ENCODE results near the gene NVL. TPM values are rescaled to one million over a fixed set of nuclear protein-coding genes. Genes with fewer than 3 reads are reported as not detected.

The NVL gene
- total and polyA plus RNA-seq, 2 of the 8 experiments (the other 6 are each of a cell fraction or from before 2014, with no cell fraction given): 22.7 to 45.8 TPM

DNA sequence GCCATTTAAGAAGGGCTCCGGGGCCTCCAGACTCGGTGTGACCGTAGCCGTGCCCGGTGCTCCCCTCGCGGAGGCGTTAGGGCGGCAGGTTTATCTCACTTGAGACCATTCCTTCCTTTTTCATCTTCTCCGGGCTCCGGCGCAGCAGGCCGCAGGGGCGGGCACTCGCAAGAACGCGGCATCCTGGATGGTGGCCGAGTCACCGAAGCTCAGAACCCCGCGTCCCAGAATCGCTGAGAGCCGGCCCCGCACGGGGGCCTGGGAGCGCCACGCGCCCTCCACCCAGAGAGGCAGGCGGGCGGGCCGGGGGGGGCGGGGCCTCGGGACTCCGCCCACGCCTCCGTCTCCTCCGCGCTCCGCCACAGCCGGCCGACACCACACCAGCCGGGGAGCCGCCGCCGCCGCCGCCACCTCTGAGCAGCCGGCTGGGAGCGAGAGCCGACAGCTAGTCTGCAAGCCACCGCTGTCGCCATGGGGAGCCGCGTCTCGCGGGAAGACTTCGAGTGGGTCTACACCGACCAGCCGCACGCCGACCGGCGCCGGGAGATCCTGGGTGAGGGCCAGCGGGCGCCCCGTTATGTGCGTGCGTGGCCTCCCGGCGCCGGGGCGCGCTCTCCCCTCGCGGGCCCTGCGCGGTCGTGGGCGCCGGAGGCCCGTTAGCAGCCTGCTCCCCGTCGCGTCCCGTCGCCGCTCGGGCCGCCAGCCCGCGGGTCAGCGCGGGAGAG, 146.9 kb downstream of the NVL start, which contains the start of gene DEGS1:
Gene DEGS1, plus strand, starts transcription at position 375 of the 725 bp plus-strand sequence. Its CDS starts 97 bp downstream, at position 472.
- DNase-seq (ENCODE audit: low read depth in 1 of 2, low spot score in 2 of 2) (peak; percentile 56 to 86), FAIRE-seq (no peak)
- Histone ChIP-seq H3K9ac (replicated peaks in 1 of 4; ENCODE audit: extremely low read depth in 1 of 4, low read depth in 3 of 4, low read length in 3 of 4) (peak within 1 kb of the TSS; percentile 62 to 76 (median 70)), H4K20me1 (replicated peaks in 1 of 2; ENCODE audit: control insufficient read depth in 1 of 2, insufficient read depth in 2 of 2, low read length in 2 of 2) (peaks cover 0 to 5% of the 10 kb centered on the region in 2 experiments), H2BK120ac (replicated peaks; ENCODE audit: low read depth, low read length) (peak within 1 kb of the TSS; percentile 22), H2BK5ac (ENCODE audit: low read depth, low read length) (no peak within 1 kb of the TSS; the same call in 1 of the 2 replicates), H3K4me1 (replicated peaks in 1 of 4; ENCODE audit: control insufficient read depth in 3 of 4, insufficient read depth in 4 of 4, low read length in 3 of 4) (peaks cover 0 to 6% (median 1%) of the 10 kb centered on the region in 4 experiments; a peak in 3 of 7 replicates), H2BK12ac (ENCODE audit: low read depth, low read length) (no peak within 1 kb of the TSS; the same call in 1 of the 2 replicates), H3K18ac (ENCODE audit: extremely low read depth, low read length) (peak within 1 kb of the TSS; percentile 19; the same call in 1 of the 2 replicates), H3K23ac (ENCODE audit: insufficient read length) (no peak within 1 kb of the TSS), H4K8ac (ENCODE audit: extremely low read depth, insufficient read depth, low read length) (peak within 1 kb of the TSS; percentile 90), H2AFZ (ENCODE audit: low read length) (peak within 1 kb of the TSS; percentile 27; the same call in 1 of the 2 replicates), H3K4me2 (ENCODE audit: insufficient read depth in 1 of 2, low read depth in 2 of 2, low read length in 2 of 2) (peak within 1 kb of the TSS; percentile 79 to 86), H3K27me3 (replicated peaks in 1 of 4; ENCODE audit: control insufficient read depth in 3 of 4, extremely low read depth in 1 of 4, insufficient read depth in 3 of 4, low read length in 3 of 4) (no peaks in the 10 kb centered on the region), H3K4ac (replicated peaks; ENCODE audit: insufficient read length, low read depth, low read length) (peak within 1 kb of the TSS; percentile 37), H3K36me3 (ENCODE audit: control insufficient read depth in 2 of 4, insufficient read depth in 4 of 4, low read length in 3 of 4) (peaks cover 0 to 4% (median 0%) of the 10 kb centered on the region in 4 experiments; a peak in 1 of 8 replicates), H3K14ac (ENCODE audit: insufficient read length) (no peak within 1 kb of the TSS), H2BK15ac (ENCODE audit: low read length) (no peak within 1 kb of the TSS), H3K27ac (ENCODE audit: low read depth, low read length) (0 out of 2 replicates have a peak within 1 kb of the TSS, but pooled peaks have one; percentile 14), H3K4me3 (ENCODE audit: extremely low read depth in 1 of 4, insufficient read depth in 2 of 4, low read depth in 3 of 4, low read length in 4 of 4) (peak within 1 kb of the TSS; percentile 70 to 92 (median 81)), H3K9me3 (ENCODE audit: insufficient read depth in 2 of 2, low read depth in 1 of 2, low read length in 1 of 2) (peaks cover 0 to 2% of the 10 kb centered on the region in 2 experiments; a peak in 1 of 4 replicates), H4K5ac (ENCODE audit: insufficient read length, low read depth, low read length) (peak within 1 kb of the TSS; percentile 75), H3K79me1 (ENCODE audit: low read depth, low read length) (peaks cover 2% of the 10 kb centered on the region; the same call in 1 of the 2 replicates), H2BK20ac (ENCODE audit: low read length) (no peak within 1 kb of the TSS), H4K91ac (replicated peaks; ENCODE audit: insufficient read length, low read length) (peak within 1 kb of the TSS; percentile 40), H3K79me2 (ENCODE audit: control insufficient read depth in 1 of 2, insufficient read depth in 2 of 2, low read length in 2 of 2) (peaks cover 3 to 44% of the 10 kb centered on the region in 2 experiments), H3K56ac (replicated peaks; ENCODE audit: insufficient read length, low read depth, low read length) (peak within 1 kb of the TSS; percentile 73), H2AK5ac (ENCODE audit: low read depth, low read length) (no peak within 1 kb of the TSS), H3K23me2 (ENCODE audit: low read depth, low read length) (peaks cover 9% of the 10 kb centered on the region; the same call in 1 of the 2 replicates)
- WGBS, 2 experiments (ENCODE audit: extremely low coverage in 1 of 2, insufficient coverage in 1 of 2, insufficient read length in 1 of 2, insufficient replicate concordance in 2 of 2, low coverage in 1 of 2, low lambda C conversion rate in 2 of 2, missing lambda C conversion rate in 1 of 2): 1% methylated on average over 59 of the region's 94 CpGs; no CpG with 5 or more reads in 1 of the 2 experiments
- CTCF ChIA-PET (ENCODE audit: partially characterized antibody): interaction anchor here (1.1 to 1.2 kb wide), 3 partner anchors 9 to 19 kb away, joined by 3 to 5 read pairs (median 3); no protein-coding TSS in a partner anchor
- POLR2A ChIA-PET (ENCODE audit: partially characterized antibody): interaction anchor here (0.8 to 1.8 kb wide), 11 partner anchors 10 to 175 kb away, joined by 3 to 8 read pairs (median 5); partner anchors contain the start of gene FBXO28
- peak; percentile 60 for TF ChIP-seq TAF1 (IDR thresholded peaks at IDR 0.05; ENCODE audit: low read depth, low read length)
- TF ChIP-seq CEBPB (IDR thresholded peaks at IDR 0.05; ENCODE audit: low read depth, low read length): no peak
- no peak for TF ChIP-seq MAFK (IDR thresholded peaks at IDR 0.05; ENCODE audit: low read depth, low read length)
- TF ChIP-seq RBBP5 (IDR thresholded peaks at IDR 0.05; ENCODE audit: borderline replicate concordance, low read depth, low read length): peak; percentile 95
- TF ChIP-seq CHD2 (IDR thresholded peaks at IDR 0.05; ENCODE audit: low read length): peak; percentile 38; the same call in 1 of the 2 replicates
- TF ChIP-seq ASH2L (IDR thresholded peaks at IDR 0.05; ENCODE audit: low read length): no peak
- 0 out of 2 replicates have a peak, but pooled peaks have one; percentile 30 for TF ChIP-seq SUZ12 (IDR thresholded peaks at IDR 0.05; ENCODE audit: low read length)
- no peak for TF ChIP-seq HDAC6 (IDR thresholded peaks at IDR 0.05; ENCODE audit: low read depth, low read length)
- TF ChIP-seq, protein P1, sequence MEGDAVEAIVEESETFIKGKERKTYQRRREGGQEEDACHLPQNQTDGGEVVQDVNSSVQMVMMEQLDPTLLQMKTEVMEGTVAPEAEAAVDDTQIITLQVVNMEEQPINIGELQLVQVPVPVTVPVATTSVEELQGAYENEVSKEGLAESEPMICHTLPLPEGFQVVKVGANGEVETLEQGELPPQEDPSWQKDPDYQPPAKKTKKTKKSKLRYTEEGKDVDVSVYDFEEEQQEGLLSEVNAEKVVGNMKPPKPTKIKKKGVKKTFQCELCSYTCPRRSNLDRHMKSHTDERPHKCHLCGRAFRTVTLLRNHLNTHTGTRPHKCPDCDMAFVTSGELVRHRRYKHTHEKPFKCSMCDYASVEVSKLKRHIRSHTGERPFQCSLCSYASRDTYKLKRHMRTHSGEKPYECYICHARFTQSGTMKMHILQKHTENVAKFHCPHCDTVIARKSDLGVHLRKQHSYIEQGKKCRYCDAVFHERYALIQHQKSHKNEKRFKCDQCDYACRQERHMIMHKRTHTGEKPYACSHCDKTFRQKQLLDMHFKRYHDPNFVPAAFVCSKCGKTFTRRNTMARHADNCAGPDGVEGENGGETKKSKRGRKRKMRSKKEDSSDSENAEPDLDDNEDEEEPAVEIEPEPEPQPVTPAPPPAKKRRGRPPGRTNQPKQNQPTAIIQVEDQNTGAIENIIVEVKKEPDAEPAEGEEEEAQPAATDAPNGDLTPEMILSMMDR (IDR thresholded peaks at IDR 0.05; ENCODE audit: control extremely low read depth in 1 of 3, insufficient read depth in 1 of 3, low read depth in 1 of 3, low read length in 3 of 3): no peak

Measured in H1 (cell line).